IMR-90 (cell line): ENCODE data around the gene SLC8A1. TPM values are rescaled to one million over a fixed set of nuclear protein-coding genes. Genes with fewer than 3 reads are reported as not detected.
A peak's percentile ranks its signal among the peaks of the same experiment; 100 is the strongest.

Experiments used
- ATAC-seq: fragments of 200-7000 bp; cut with Tn5 transposase; 2 replicates; pipeline ENCODE4 v1.9.1; 2020; ENCODE audit warnings: low read depth, mild to moderate bottlenecking, moderate library complexity
- BruUV-seq: library from RNA; stranded (reverse); fragments of 400-500 nt; replicated peaks from 2 replicates; lab custom pipeline; 2021; lab: Mats Ljungman, UMichigan
- CTCF ChIA-PET: fragments of 300-600 bp; formaldehyde crosslinking; extraction: SDS; loops from one replicate; lab custom pipeline; 2021; ENCODE audit warnings: antibody characterized with exemption; lab: Yijun Ruan, JAX
- POLR2A ChIA-PET: fragments of 300-600 bp; sonication (Branson Sonifier 250); formaldehyde crosslinking; loops from one replicate; lab custom pipeline; 2022; ENCODE audit warnings: antibody characterized with exemption; ENCODE audit not compliant: unreplicated experiment; lab: Charles Lee
- DNase-seq: peaks from one replicate; pipeline ENCODE4 v3.0.0; 2013
- H2AFZ ChIP-seq: replicated peaks from 2 replicates; pipeline ENCODE3; 2013; ENCODE audit warnings: low read length, mild to moderate bottlenecking; ENCODE audit not compliant: poor library complexity
- H2AK5ac ChIP-seq: 2 replicates; pipeline ENCODE4 v1.6.1; 2013; ENCODE audit warnings: low read depth, low read length, inconsistent platforms
- H2AK9ac ChIP-seq: replicated peaks from 2 replicates; pipeline ENCODE3; 2013; ENCODE audit warnings: mild to moderate bottlenecking, low read depth, low read length, moderate library complexity; ENCODE audit not compliant: poor library complexity
- H2BK120ac ChIP-seq: 2 replicates; pipeline ENCODE4 v1.6.1; 2013; ENCODE audit warnings: low read depth, low read length, inconsistent platforms
- H2BK15ac ChIP-seq: 3 replicates; pipeline ENCODE4 v1.6.1; 2013; ENCODE audit warnings: low read depth, low read length, inconsistent platforms
- H2BK20ac ChIP-seq: 2 replicates; pipeline ENCODE4 v1.6.1; 2013; ENCODE audit warnings: low read depth, mild to moderate bottlenecking, inconsistent platforms, low read length, moderate library complexity
- H2BK5ac ChIP-seq: 2 replicates; pipeline ENCODE4 v1.6.1; 2013; ENCODE audit warnings: mild to moderate bottlenecking, low read depth, low read length, inconsistent platforms; ENCODE audit not compliant: poor library complexity, severe bottlenecking
- H3K14ac ChIP-seq: replicated peaks from 2 replicates; pipeline ENCODE4 v1.6.1; 2013; ENCODE audit warnings: low read depth, low read length, inconsistent platforms
- H3K18ac ChIP-seq: 2 replicates; pipeline ENCODE4 v1.6.1; 2013; ENCODE audit warnings: low read depth, low read length, control low read depth
- H3K23ac ChIP-seq: 2 replicates; pipeline ENCODE4 v1.6.1; 2013; ENCODE audit warnings: low read depth, low read length, inconsistent platforms
- H3K27ac ChIP-seq: 2 replicates; pipeline ENCODE4 v1.5.1; 2013; ENCODE audit warnings: mild to moderate bottlenecking, control low read depth, low read length; ENCODE audit not compliant: insufficient read depth
- H3K27me3 ChIP-seq: 2 replicates; pipeline ENCODE4 v1.6.1; 2013; ENCODE audit warnings: low read length; ENCODE audit not compliant: control insufficient read depth, insufficient read depth
- H3K36me3 ChIP-seq: 2 replicates; pipeline ENCODE4 v1.6.1; 2013; ENCODE audit warnings: low read length, mixed read lengths; ENCODE audit not compliant: control insufficient read depth, insufficient read depth
- H3K4ac ChIP-seq: 2 replicates; pipeline ENCODE4 v1.6.1; 2013; ENCODE audit warnings: low read depth, low read length, inconsistent platforms
- H3K4me1 ChIP-seq: 2 replicates; pipeline ENCODE4 v1.6.1; 2013; ENCODE audit warnings: low read length, mixed read lengths; ENCODE audit not compliant: control insufficient read depth, insufficient read depth
- H3K4me2 ChIP-seq: 2 replicates; pipeline ENCODE4 v1.6.1; 2013; ENCODE audit warnings: low read depth, mild to moderate bottlenecking, control low read depth, low read length, moderate library complexity
- H3K4me3 ChIP-seq: 2 replicates; pipeline ENCODE4 v1.5.1; 2013; ENCODE audit warnings: low read depth, mild to moderate bottlenecking, control low read depth, low read length, moderate library complexity; ENCODE audit not compliant: insufficient read depth
- H3K56ac ChIP-seq: 2 replicates; pipeline ENCODE4 v1.6.1; 2013; ENCODE audit warnings: low read length, inconsistent platforms; ENCODE audit not compliant: insufficient read depth; ENCODE audit errors: extremely low read depth
- H3K79me1 ChIP-seq, 2 experiments: 2 replicates each; pipeline ENCODE4 v1.6.1; 2013; ENCODE audit warnings: low read length in 2 of 2, inconsistent platforms in 1 of 2, low read depth in 1 of 2
- H3K9ac ChIP-seq: 2 replicates; pipeline ENCODE4 v1.6.1; 2013; ENCODE audit warnings: low read depth, low read length, control low read depth
- H3K9me1 ChIP-seq: 2 replicates; pipeline ENCODE4 v1.6.1; 2013; ENCODE audit warnings: low read length, inconsistent platforms; ENCODE audit not compliant: insufficient read depth
- H3K9me3 ChIP-seq: 2 replicates; pipeline ENCODE4 v1.6.1; 2013; ENCODE audit warnings: low read length; ENCODE audit not compliant: control insufficient read depth, insufficient read depth
- H4K20me1 ChIP-seq: 2 replicates; pipeline ENCODE4 v1.6.1; 2013; ENCODE audit warnings: low read length, inconsistent platforms; ENCODE audit not compliant: insufficient read depth
- H4K5ac ChIP-seq: 2 replicates; pipeline ENCODE4 v1.6.1; 2013; ENCODE audit warnings: mild to moderate bottlenecking, low read depth, low read length, control low read depth
- H4K8ac ChIP-seq, 2 experiments: 2 replicates each; pipeline ENCODE4 v1.6.1; 2013; ENCODE audit warnings: low read depth in 2 of 2, low read length in 2 of 2, control low read depth in 1 of 2, inconsistent platforms in 1 of 2
- H4K91ac ChIP-seq: 2 replicates; pipeline ENCODE4 v1.6.1; 2013; ENCODE audit warnings: low read depth, low read length, inconsistent platforms; ENCODE audit not compliant: insufficient read depth
- CEBPB ChIP-seq: IDR thresholded peaks from 2 replicates; pipeline ENCODE4 v1.6.1; 2012; ENCODE audit warnings: low read depth, low read length, improper control_type of control experiment
- CHD1 ChIP-seq: IDR thresholded peaks from 2 replicates; pipeline ENCODE4 v1.6.1; 2012; ENCODE audit warnings: low read depth, low read length, improper control_type of control experiment
- FOS ChIP-seq: fragments of 150-350 bp; IDR thresholded peaks from 2 replicates; pipeline ENCODE4 v1.6.1; 2016; ENCODE audit warnings: low read depth, low read length
- MAFK ChIP-seq: IDR thresholded peaks from 2 replicates; pipeline ENCODE4 v1.6.1; 2012; ENCODE audit warnings: low read depth, low read length, improper control_type of control experiment
- MAZ ChIP-seq: IDR thresholded peaks from 2 replicates; pipeline ENCODE4 v1.6.1; 2012; ENCODE audit warnings: low read depth, mild to moderate bottlenecking, low read length, improper control_type of control experiment, moderate library complexity, borderline replicate concordance
- RAD21 ChIP-seq: IDR thresholded peaks from 2 replicates; pipeline ENCODE4 v1.6.1; 2012; ENCODE audit warnings: low read length, improper control_type of control experiment
- RCOR1 ChIP-seq: IDR thresholded peaks from 2 replicates; pipeline ENCODE4 v1.6.1; 2012; ENCODE audit warnings: mild to moderate bottlenecking, low read length, improper control_type of control experiment; ENCODE audit not compliant: insufficient replicate concordance
- WGBS, 2 experiments: methylation state at CpG; one replicate each; pipeline versions ENCODE4 v1.1.5 to v1.1.7; 2013; ENCODE audit warnings: missing lambda C conversion rate in 2 of 2; ENCODE audit not compliant: insufficient read length in 1 of 2; ENCODE audit errors: extremely low coverage in 2 of 2; 5-methylcytosine and 5-hydroxymethylcytosine counted together
- dilution Hi-C: fragments of 300-500 bp; cut with HindIII; formaldehyde crosslinking; loops from one replicate; pipeline ENCODE4 v1.14.3; 2018; ENCODE audit warnings: low sequenced_read_pairs; ENCODE audit not compliant: unreplicated experiment
- in situ Hi-C: fragments of 300-500 bp; cut with MboI; formaldehyde crosslinking; loops from 3 replicates; pipeline ENCODE4 v1.14.3; 2019; ENCODE audit warnings: low sequenced_read_pairs, inconsistent platforms, mixed read lengths
- intact Hi-C: fragments of 100-400 bp; cut with micrococcal nuclease; formaldehyde crosslinking; loops from 2 replicates; pipeline ENCODE4 v1.10.0; 2022
- polyA plus RNA-seq, 3 experiments: library from polyadenylated mRNA; depleted of rRNA; stranded (reverse); fragments of >200 nt; gene quantifications; 2 replicates each; pipeline ENCODE4 v1.2.3, GENCODE V29; 2012; ENCODE audit warnings: low replicate concordance in 1 of 3
- total RNA-seq: library from RNA; depleted of rRNA; stranded (reverse); fragments of >200 nt; gene quantifications from 2 replicates; pipeline ENCODE4 v1.2.3, GENCODE V29; 2012
- TF ChIP-seq, protein P1 (sequence below): fragments of 150-350 bp; IDR thresholded peaks from 2 replicates; pipeline ENCODE4 v1.6.1; 2017; ENCODE audit warnings: mild to moderate bottlenecking, antibody characterized with exemption, low read length, low read depth

The SLC8A1 gene
- total and polyA plus RNA-seq, 2 of the 4 experiments (the other 2 are of a cell fraction) = 7.7 to 57.0 TPM

GRCh38 chr2:40281021-40281940 is 170.6 kb downstream of the SLC8A1 start:
- peak; percentile 89 for DNase-seq
- no TSS peak for BruUV-seq

More at GRCh38 chr2:40281021-40281940, 170.6 kb downstream of the SLC8A1 start:
- Histone ChIP-seq H3K4me2 (peak overlapping the region; percentile 68), H4K91ac (peak overlapping the region; percentile 70), H2BK120ac (peak overlapping the region; percentile 75), H3K79me1 (peaks cover 12 to 16% of the 10 kb centered on the region in 2 experiments), H3K4me3 (no peak overlapping the region), H3K18ac (peak overlapping the region; percentile 60), H4K20me1 (no peaks in the 10 kb centered on the region), H2BK20ac (peak overlapping the region; percentile 86), H3K9ac (peak overlapping the region; percentile 61; the same call in 1 of the 2 replicates), H2BK15ac (peak overlapping the region; percentile 43; the same call in 2 of the 3 replicates), H3K27ac (peak overlapping the region; percentile 37), H3K14ac (peak overlapping the region; percentile 54; the same call in 1 of the 2 replicates), H3K56ac (peak overlapping the region; percentile 70), H3K9me1 (no peaks in the 10 kb centered on the region; the same call in 1 of the 2 replicates), H3K4me1 (peaks cover 17% of the 10 kb centered on the region), H3K23ac (peak overlapping the region; percentile 58; the same call in 1 of the 2 replicates), H4K5ac (peak overlapping the region; percentile 73), H3K9me3 (no peaks in the 10 kb centered on the region), H2AK5ac (peak overlapping the region; percentile 14), H2BK5ac (peak overlapping the region; percentile 90), H4K8ac (peak overlapping the region; percentile 38 to 74; a peak in 3 of 4 replicates), H2AFZ (peak overlapping the region; percentile 11), H3K4ac (peak overlapping the region; percentile 68), H3K27me3 (no peaks in the 10 kb centered on the region), H3K36me3 (no peaks in the 10 kb centered on the region), H2AK9ac (no peak overlapping the region)
- dilution Hi-C loops = no loop called here
- TF ChIP-seq RCOR1 (no peak), RAD21 (no peak), CHD1 (no peak), CEBPB (0 out of 2 replicates have a peak, but pooled peaks have one; percentile 6), FOS (no peak), MAZ (no peak), MAFK (peak; percentile 32; the same call in 1 of the 2 replicates)
- TF ChIP-seq, protein P1, sequence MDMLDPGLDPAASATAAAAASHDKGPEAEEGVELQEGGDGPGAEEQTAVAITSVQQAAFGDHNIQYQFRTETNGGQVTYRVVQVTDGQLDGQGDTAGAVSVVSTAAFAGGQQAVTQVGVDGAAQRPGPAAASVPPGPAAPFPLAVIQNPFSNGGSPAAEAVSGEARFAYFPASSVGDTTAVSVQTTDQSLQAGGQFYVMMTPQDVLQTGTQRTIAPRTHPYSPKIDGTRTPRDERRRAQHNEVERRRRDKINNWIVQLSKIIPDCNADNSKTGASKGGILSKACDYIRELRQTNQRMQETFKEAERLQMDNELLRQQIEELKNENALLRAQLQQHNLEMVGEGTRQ = no peak
- ChIA-PET POLR2A (interaction anchor here (1.2 kb wide), 1 partner anchor 153 kb away, joined by 7 read pairs; no protein-coding TSS in a partner anchor), CTCF (interaction anchor here (0.6 to 1.4 kb wide), 2 partner anchors 9 to 31 kb away, joined by 3 to 5 read pairs; no protein-coding TSS in a partner anchor)
- 0% methylated on average over 1 of the region's 3 CpGs; no CpG with 5 or more reads in 1 of the 2 experiments for WGBS, 2 experiments
- intact Hi-C loops = loop anchor here (1.0 to 5.0 kb wide), 3 partner anchors 38 to 178 kb away; no protein-coding TSS in a partner anchor
- in situ Hi-C loops = no loop called here
- ATAC-seq = peak; percentile 74
